ENCODE results near the gene RETREG3. TPM values are rescaled to one million over a fixed set of nuclear protein-coding genes. Genes with fewer than 3 reads are reported as not detected.

Gene RETREG3
- total RNA-seq, 4 donors from 2014 or later: 87.9 to 97.0 (median 91.1) TPM

GRCh38 chr17:42573095-42573494 is 36.1 kb downstream of the RETREG3 start:
- Histone ChIP-seq H3K27me3 (no peaks in the 10 kb centered on the region), H3K4me1 (peaks cover 21% of the 10 kb centered on the region), H3K9me3 (no peaks in the 10 kb centered on the region), H3K36me3 (peaks cover 68% of the 10 kb centered on the region), H3K4me3 (no peak overlapping the region), H3K27ac (no peak overlapping the region)
- 82% methylated on average over 4 of the region's 4 CpGs for WGBS
- TF ChIP-seq POLR2A (IDR thresholded peaks at IDR 0.05): no peak
- no peak for TF ChIP-seq EP300 (IDR thresholded peaks at IDR 0.05)
- TF ChIP-seq CTCF (IDR thresholded peaks at IDR 0.05): no peak
- no peak for TF ChIP-seq POLR2AphosphoS5 (IDR thresholded peaks at IDR 0.05)
- DNase-seq (ENCODE audit: low spot score in 2 of 2): no peak

- H3K4me3 ChIP-seq: no peak overlapping the region
- H3K27ac ChIP-seq: no peak overlapping the region
- H3K9me3 ChIP-seq: no peaks in the 10 kb centered on the region
- H3K27me3 ChIP-seq: no peaks in the 10 kb centered on the region
- peaks cover 68% of the 10 kb centered on the region for H3K36me3 ChIP-seq
- DNase-seq (ENCODE audit: low spot score in 2 of 2): no peak
- H3K4me1 ChIP-seq: peaks cover 24% of the 10 kb centered on the region
- WGBS: 86% methylated on average over 12 of the region's 12 CpGs
- TF ChIP-seq CTCF (IDR thresholded peaks at IDR 0.05) (no peak), POLR2A (IDR thresholded peaks at IDR 0.05) (no peak), POLR2AphosphoS5 (IDR thresholded peaks at IDR 0.05) (no peak), EP300 (IDR thresholded peaks at IDR 0.05) (no peak)
Observed at GRCh38 chr17:42571435-42572225, 37.5 kb downstream of the RETREG3 start.

DNA sequence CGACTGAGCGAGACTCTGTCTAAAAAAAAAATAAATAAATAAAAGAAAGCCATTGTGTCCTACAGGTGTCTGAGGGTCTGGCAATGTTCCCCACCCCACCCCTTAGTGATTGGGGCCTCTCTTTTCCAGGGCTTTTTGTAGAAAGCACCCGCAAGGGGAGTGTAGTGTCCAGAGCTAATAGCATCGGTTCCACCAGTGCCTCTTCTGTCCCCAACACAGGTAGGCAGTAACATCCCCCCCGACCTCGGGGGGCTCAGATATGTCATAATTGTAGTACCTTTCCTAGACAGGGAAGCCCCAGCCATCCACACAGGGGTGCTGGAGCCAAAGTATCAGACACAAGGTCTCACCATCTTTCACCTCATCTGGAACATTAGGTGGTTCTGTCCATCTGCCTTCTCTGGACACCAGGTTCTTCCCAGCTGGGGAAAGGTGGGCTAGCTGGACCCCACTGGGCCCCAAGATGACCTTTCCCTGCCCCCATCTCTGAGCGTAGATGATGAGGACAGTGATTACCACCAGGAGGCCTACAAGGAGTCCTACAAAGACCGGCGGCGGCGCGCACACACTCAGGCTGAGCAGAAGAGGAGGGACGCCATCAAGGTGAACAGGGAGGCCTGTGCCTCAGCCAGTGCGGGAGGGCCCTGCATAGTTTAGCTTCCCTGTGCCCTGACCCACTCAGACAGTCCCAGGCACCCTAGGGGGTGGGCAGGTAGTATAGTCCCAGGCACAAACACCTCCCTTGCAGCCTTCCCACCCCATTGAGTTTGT is 40.6 kb downstream of the RETREG3 start:
- peak in 1 of 2 donors; percentile 61 for DNase-seq (ENCODE audit: low spot score in 2 of 2)
- Histone ChIP-seq H3K27ac (no peak overlapping the region), H3K4me3 (peak overlapping the region; percentile 85), H3K9me3 (no peaks in the 10 kb centered on the region), H3K36me3 (peaks cover 72% of the 10 kb centered on the region), H3K27me3 (no peaks in the 10 kb centered on the region), H3K4me1 (peaks cover 46% of the 10 kb centered on the region)
- TF ChIP-seq POLR2A (IDR thresholded peaks at IDR 0.05) (no peak), CTCF (IDR thresholded peaks at IDR 0.05) (no peak), POLR2AphosphoS5 (IDR thresholded peaks at IDR 0.05) (no peak), EP300 (IDR thresholded peaks at IDR 0.05) (no peak)
- WGBS: 92% methylated on average over 14 of the region's 14 CpGs

- peaks cover 57% of the 10 kb centered on the region for H3K36me3 ChIP-seq
- TF ChIP-seq POLR2A (IDR thresholded peaks at IDR 0.05): no peak
- peak in 2 of 3 donors; percentile 40 to 74 for TF ChIP-seq POLR2AphosphoS5 (IDR thresholded peaks at IDR 0.05)
- no peak for TF ChIP-seq CTCF (IDR thresholded peaks at IDR 0.05)
- no peak for TF ChIP-seq EP300 (IDR thresholded peaks at IDR 0.05)
- no peaks in the 10 kb centered on the region for H3K27me3 ChIP-seq
- H3K4me1 ChIP-seq: peaks cover 57% of the 10 kb centered on the region
- no peaks in the 10 kb centered on the region for H3K9me3 ChIP-seq
- peak within 1 kb of the TSS; percentile 85 for H3K4me3 ChIP-seq
- peak within 1 kb of the TSS; percentile 89 for H3K27ac ChIP-seq
- peak; percentile 96 to 97 for DNase-seq (ENCODE audit: low spot score in 2 of 2)
- 0% methylated on average over 15 of the region's 72 CpGs for WGBS
Observed at GRCh38 chr17:42566883-42567573, 42.1 kb downstream of the RETREG3 start, which contains the start of gene MLX. Gene MLX (plus strand): TSS chr17:42567100. CDS start chr17:42567125, 25 bp downstream.

All from suprapubic skin (tissue), 4 donors.